Measurements from ENCODE around the gene AFAP1. TPM values are rescaled to one million over a fixed set of nuclear protein-coding genes. Genes with fewer than 3 reads are reported as not detected.

AFAP1 gene
- polyA plus RNA-seq, 1 donor (not counting 4 experiments of a cell fraction or from before 2014, with no cell fraction given): 7.6 TPM

GRCh38 chr4:7987148-7987989 is 47.7 kb upstream of the AFAP1 start:
- no peak overlapping the region for H2AFZ ChIP-seq (ENCODE audit: control insufficient read depth, low read length)
- H3K9me3 ChIP-seq (ENCODE audit: control insufficient read depth, low read depth, low read length): no peaks in the 10 kb centered on the region
- peaks cover 10% of the 10 kb centered on the region for H3K27me3 ChIP-seq (ENCODE audit: control insufficient read depth, extremely low read depth, insufficient read depth, low read length)
- H3K4me2 ChIP-seq (ENCODE audit: control insufficient read depth, extremely low read depth, insufficient read depth, low read depth, low read length): no peak overlapping the region
- H3K4me1 ChIP-seq (ENCODE audit: control insufficient read depth, extremely low read depth, insufficient read depth, low read length): no peaks in the 10 kb centered on the region
- no peaks in the 10 kb centered on the region for H3K79me2 ChIP-seq (ENCODE audit: control insufficient read depth, insufficient read depth, low read length)
- H3K36me3 ChIP-seq (ENCODE audit: control insufficient read depth in 2 of 2, extremely low read depth in 1 of 2, insufficient read depth in 2 of 2, low read length in 2 of 2): no peaks in the 10 kb centered on the region
- no peak overlapping the region for H3K4me3 ChIP-seq (ENCODE audit: control insufficient read depth in 2 of 3, extremely low read depth in 1 of 3, insufficient read depth in 2 of 3, low read depth in 1 of 3, low read length in 3 of 3)
- no peaks in the 10 kb centered on the region for H3K9me1 ChIP-seq (ENCODE audit: control insufficient read depth, extremely low read depth, insufficient read depth, low read length)
- H3K9ac ChIP-seq (ENCODE audit: control insufficient read depth, extremely low read depth, insufficient read depth, low read length): no peak overlapping the region
- H3K27ac ChIP-seq (ENCODE audit: control insufficient read depth, insufficient read depth, low read length): no peak overlapping the region
- no peaks in the 10 kb centered on the region for H4K20me1 ChIP-seq (ENCODE audit: control insufficient read depth, extremely low read depth, insufficient read depth, low read length)
- FAIRE-seq (peak; percentile 96), DNase-seq (ENCODE audit: low read depth, low spot score) (no peak)
- TF ChIP-seq CTCF (optimal IDR thresholded peaks at IDR 0.05 in 1 of 3, IDR thresholded peaks at IDR 0.05 in 1 of 3, conservative IDR thresholded peaks at IDR 0.05 in 1 of 3; ENCODE audit: extremely low read depth in 1 of 3, insufficient read depth in 2 of 3, low read length in 3 of 3) (peak in 2 of 3 experiments; percentile 82 to 93), EZH2 (IDR thresholded peaks at IDR 0.05; ENCODE audit: low read length) (no peak)
- dilution Hi-C loops (cut with MboI; ENCODE audit: extremely low pct_ligation_motif_present, low sequenced_read_pairs): no loop called here

GRCh38 chr4:7985891-7986441 is 46.3 kb upstream of the AFAP1 start:
- DNase-seq (ENCODE audit: low read depth, low spot score): no peak
- Histone ChIP-seq H3K4me3 (ENCODE audit: control insufficient read depth in 2 of 3, extremely low read depth in 1 of 3, insufficient read depth in 2 of 3, low read depth in 1 of 3, low read length in 3 of 3) (no peak overlapping the region), H3K9me1 (ENCODE audit: control insufficient read depth, extremely low read depth, insufficient read depth, low read length) (no peaks in the 10 kb centered on the region), H3K27me3 (ENCODE audit: control insufficient read depth, extremely low read depth, insufficient read depth, low read length) (peaks cover 10% of the 10 kb centered on the region), H3K36me3 (ENCODE audit: control insufficient read depth in 2 of 2, extremely low read depth in 1 of 2, insufficient read depth in 2 of 2, low read length in 2 of 2) (no peaks in the 10 kb centered on the region), H3K79me2 (ENCODE audit: control insufficient read depth, insufficient read depth, low read length) (no peaks in the 10 kb centered on the region), H3K9ac (ENCODE audit: control insufficient read depth, extremely low read depth, insufficient read depth, low read length) (no peak overlapping the region), H3K4me2 (ENCODE audit: control insufficient read depth, extremely low read depth, insufficient read depth, low read depth, low read length) (no peak overlapping the region), H2AFZ (ENCODE audit: control insufficient read depth, low read length) (no peak overlapping the region), H3K27ac (ENCODE audit: control insufficient read depth, insufficient read depth, low read length) (no peak overlapping the region), H3K9me3 (ENCODE audit: control insufficient read depth, low read depth, low read length) (no peaks in the 10 kb centered on the region), H4K20me1 (ENCODE audit: control insufficient read depth, extremely low read depth, insufficient read depth, low read length) (no peaks in the 10 kb centered on the region), H3K4me1 (ENCODE audit: control insufficient read depth, extremely low read depth, insufficient read depth, low read length) (no peaks in the 10 kb centered on the region)
- TF ChIP-seq EZH2 (IDR thresholded peaks at IDR 0.05; ENCODE audit: low read length) (no peak), CTCF (optimal IDR thresholded peaks at IDR 0.05 in 1 of 3, IDR thresholded peaks at IDR 0.05 in 1 of 3, conservative IDR thresholded peaks at IDR 0.05 in 1 of 3; ENCODE audit: extremely low read depth in 1 of 3, insufficient read depth in 2 of 3, low read length in 3 of 3) (no peak)
- no peak for FAIRE-seq
- dilution Hi-C loops (cut with MboI; ENCODE audit: extremely low pct_ligation_motif_present, low sequenced_read_pairs): no loop called here
